CD8-positive, alpha-beta memory T cell (primary cell): ENCODE data around the gene NTN5. TPM values are rescaled to one million over a fixed set of nuclear protein-coding genes. Genes with fewer than 3 reads are reported as not detected.
A peak's percentile ranks its signal among the peaks of the same experiment; 100 is the strongest.
"Not testable (repeated sequence)": the region's sequence is repeated elsewhere in the genome, so short reads cannot be mapped to it uniquely, and the experiment has no call there.

Experiments used
- CTCF ChIA-PET: fragments of 350-600 bp; sonication (Branson Sonifier 250); formaldehyde crosslinking; loops from one replicate; lab custom pipeline; 2021; ENCODE audit warnings: antibody characterized with exemption; lab: Charles Lee
- POLR2A ChIA-PET: fragments of 350-600 bp; sonication (Branson Sonifier 250); formaldehyde crosslinking; loops from one replicate; lab custom pipeline; 2021; ENCODE audit warnings: antibody characterized with exemption; lab: Charles Lee
- DNase-seq, 5 donors: peaks; one replicate each; pipeline versions ENCODE4 v3.0.0 to v3.0.0-alpha.2; 2020 to 2022; ENCODE audit warnings: mixed read lengths in 1 of 5
- H3K27ac ChIP-seq: one replicate; pipeline ENCODE4 v1.7.0; 2013; ENCODE audit warnings: low read depth, mild to moderate bottlenecking, low read length, moderate library complexity
- H3K27me3 ChIP-seq: 2 replicates; pipeline ENCODE4 v1.7.0; 2013; ENCODE audit warnings: low read length, mild to moderate bottlenecking; ENCODE audit not compliant: insufficient read depth, poor library complexity, severe bottlenecking
- H3K36me3 ChIP-seq: 2 replicates; pipeline ENCODE4 v1.7.0; 2013; ENCODE audit warnings: mild to moderate bottlenecking, low read length, moderate library complexity; ENCODE audit not compliant: insufficient read depth
- H3K4me1 ChIP-seq: 2 replicates; pipeline ENCODE4 v1.7.0; 2013; ENCODE audit warnings: mild to moderate bottlenecking, low read length, moderate library complexity; ENCODE audit not compliant: insufficient read depth
- H3K4me3 ChIP-seq: 2 replicates; pipeline ENCODE4 v1.7.0; 2013; ENCODE audit warnings: mild to moderate bottlenecking, low read length
- H3K9me3 ChIP-seq: 2 replicates; pipeline ENCODE4 v1.7.0; 2013; ENCODE audit warnings: mild to moderate bottlenecking, low read length
- H3K27ac Mint-ChIP-seq, 8 donors: one replicate each; pipeline ENCODE4 v1.8.0; 2020 to 2021; ENCODE audit warnings: mixed read lengths in 8 of 8, mild to moderate bottlenecking in 6 of 8, inconsistent platforms in 3 of 8, moderate library complexity in 3 of 8
- H3K27me3 Mint-ChIP-seq, 2 donors: one replicate each; pipeline ENCODE4 v1.8.0; 2020 to 2021; ENCODE audit warnings: mixed read lengths in 2 of 2, mild to moderate bottlenecking in 1 of 2, moderate library complexity in 1 of 2
- H3K36me3 Mint-ChIP-seq, 3 donors: one replicate each; pipeline ENCODE4 v1.8.0; 2020 to 2021; ENCODE audit warnings: mixed read lengths in 3 of 3, inconsistent platforms in 1 of 3, mild to moderate bottlenecking in 1 of 3
- H3K4me1 Mint-ChIP-seq, 3 donors: one replicate each; pipeline ENCODE4 v1.8.0; 2020 to 2021; ENCODE audit warnings: mixed read lengths in 3 of 3, inconsistent platforms in 1 of 3, mild to moderate bottlenecking in 1 of 3
- H3K4me3 Mint-ChIP-seq, 7 donors: one replicate each; pipeline ENCODE4 v1.8.0; 2020 to 2021; ENCODE audit warnings: mixed read lengths in 7 of 7, mild to moderate bottlenecking in 6 of 7, moderate library complexity in 4 of 7, inconsistent platforms in 2 of 7
- H3K9me3 Mint-ChIP-seq, 5 donors: one replicate each; pipeline ENCODE4 v1.8.0; 2020 to 2022; ENCODE audit warnings: mixed read lengths in 5 of 5, mild to moderate bottlenecking in 3 of 5, moderate library complexity in 2 of 5, inconsistent platforms in 1 of 5
- polyA plus RNA-seq: library from polyadenylated mRNA; unstranded; fragments of 300-500 nt; fragmentation: Illumina TruSeq; gene quantifications from one replicate; pipeline ENCODE4 v1.2.3, GENCODE V29; 2021
- total RNA-seq, 2 experiments: library from RNA; stranded (reverse); gene quantifications; one replicate each; pipeline ENCODE4 v1.2.3, GENCODE V29; 2021

Gene NTN5
- total and polyA plus RNA-seq, 3 experiments from 2014 or later, result 0.11 to 0.33 TPM; not detected in 1

- H3K27me3 ChIP-seq, H3K4me3 Mint-ChIP-seq, H3K27ac ChIP-seq, CTCF ChIA-PET, H3K36me3 Mint-ChIP-seq, H3K4me1 ChIP-seq, H3K36me3 ChIP-seq, DNase-seq, H3K4me3 ChIP-seq, H3K9me3 Mint-ChIP-seq, POLR2A ChIA-PET, H3K9me3 ChIP-seq, H3K27ac Mint-ChIP-seq: not testable (repeated sequence)
- H3K4me1 Mint-ChIP-seq, result peaks cover 3 to 10% (median 6%) of the 10 kb centered on the region in 3 donors
- peaks cover 14 to 16% of the 10 kb centered on the region in 2 donors for H3K27me3 Mint-ChIP-seq
Observed at GRCh38 chr19:48693629-48694028, 20.8 kb upstream of the NTN5 start.

GRCh38 chr19:48689449-48689848 is 16.6 kb upstream of the NTN5 start:
- Mint-ChIP-seq H3K27me3 (no peaks in the 10 kb centered on the region), H3K27ac (no peak overlapping the region), H3K9me3 (no peaks in the 10 kb centered on the region), H3K36me3 (no peaks in the 10 kb centered on the region), H3K4me3 (no peak overlapping the region), H3K4me1 (no peaks in the 10 kb centered on the region)
- H3K27ac ChIP-seq, result no peak overlapping the region
- no peaks in the 10 kb centered on the region for H3K36me3 ChIP-seq
- H3K27me3 ChIP-seq, result no peaks in the 10 kb centered on the region
- CTCF ChIA-PET, result no interaction called here
- H3K9me3 ChIP-seq, result no peaks in the 10 kb centered on the region
- DNase-seq, result no peak
- POLR2A ChIA-PET, result no interaction called here
- no peak overlapping the region for H3K4me3 ChIP-seq
- H3K4me1 ChIP-seq, result no peaks in the 10 kb centered on the region

- Mint-ChIP-seq H3K27ac (peak overlapping the region in 1 of 8 donors; percentile 79), H3K36me3 (no peaks in the 10 kb centered on the region), H3K27me3 (no peaks in the 10 kb centered on the region), H3K9me3 (no peaks in the 10 kb centered on the region), H3K4me1 (no peaks in the 10 kb centered on the region), H3K4me3 (no peak overlapping the region)
- ChIA-PET POLR2A (no interaction called here), CTCF (interaction anchor here (1.8 kb wide), 1 partner anchor 12 kb away, joined by 6 read pairs; no protein-coding TSS in a partner anchor)
- Histone ChIP-seq H3K27me3 (no peaks in the 10 kb centered on the region), H3K4me1 (no peaks in the 10 kb centered on the region), H3K9me3 (no peaks in the 10 kb centered on the region), H3K4me3 (no peak overlapping the region), H3K27ac (no peak overlapping the region), H3K36me3 (no peaks in the 10 kb centered on the region)
- DNase-seq, result no peak
Observed at GRCh38 chr19:48687776-48688175, 15.0 kb upstream of the NTN5 start.

GRCh38 chr19:48686637-48687036 is 13.8 kb upstream of the NTN5 start:
- H3K36me3 ChIP-seq, H3K4me3 ChIP-seq, H3K4me3 Mint-ChIP-seq, H3K27me3 ChIP-seq, H3K27ac Mint-ChIP-seq, H3K4me1 ChIP-seq, H3K4me1 Mint-ChIP-seq, DNase-seq, H3K36me3 Mint-ChIP-seq, H3K9me3 Mint-ChIP-seq, H3K27me3 Mint-ChIP-seq, H3K27ac ChIP-seq, H3K9me3 ChIP-seq: not testable (repeated sequence)
- ChIA-PET CTCF (interaction anchor here (1.8 kb wide), 1 partner anchor 11 kb away, joined by 6 read pairs; no protein-coding TSS in a partner anchor), POLR2A (interaction anchor here (0.5 kb wide), 1 partner anchor 138 kb away, joined by 5 read pairs; no protein-coding TSS in a partner anchor)

GRCh38 chr19:48686088-48686487 is 13.3 kb upstream of the NTN5 start:
- no peak for DNase-seq
- no peaks in the 10 kb centered on the region for H3K36me3 ChIP-seq
- no peak overlapping the region for H3K27ac Mint-ChIP-seq
- H3K4me3 Mint-ChIP-seq, result no peak overlapping the region
- no peaks in the 10 kb centered on the region for H3K27me3 Mint-ChIP-seq
- no peak overlapping the region for H3K27ac ChIP-seq
- H3K4me3 ChIP-seq, result no peak overlapping the region
- no peaks in the 10 kb centered on the region for H3K9me3 Mint-ChIP-seq
- ChIA-PET CTCF (no interaction called here), POLR2A (interaction anchor here (0.5 kb wide), 1 partner anchor 139 kb away, joined by 5 read pairs; no protein-coding TSS in a partner anchor)
- H3K9me3 ChIP-seq, result no peaks in the 10 kb centered on the region
- no peaks in the 10 kb centered on the region for H3K4me1 ChIP-seq
- H3K4me1 Mint-ChIP-seq, result no peaks in the 10 kb centered on the region
- no peaks in the 10 kb centered on the region for H3K36me3 Mint-ChIP-seq
- H3K27me3 ChIP-seq, result no peaks in the 10 kb centered on the region

GRCh38 chr19:48685583-48685982 is 12.8 kb upstream of the NTN5 start:
- Mint-ChIP-seq H3K4me1 (no peaks in the 10 kb centered on the region), H3K27me3 (no peaks in the 10 kb centered on the region), H3K27ac (no peak overlapping the region), H3K4me3 (no peak overlapping the region), H3K36me3 (no peaks in the 10 kb centered on the region), H3K9me3 (no peaks in the 10 kb centered on the region)
- H3K27ac ChIP-seq, result no peak overlapping the region
- H3K4me1 ChIP-seq, result no peaks in the 10 kb centered on the region
- no peaks in the 10 kb centered on the region for H3K27me3 ChIP-seq
- ChIA-PET CTCF (no interaction called here), POLR2A (no interaction called here)
- DNase-seq, result no peak
- H3K4me3 ChIP-seq, result no peak overlapping the region
- H3K36me3 ChIP-seq, result no peaks in the 10 kb centered on the region
- H3K9me3 ChIP-seq, result no peaks in the 10 kb centered on the region

GRCh38 chr19:48683349-48683748 is 10.5 kb upstream of the NTN5 start:
- Histone ChIP-seq H3K4me3 (no peak overlapping the region), H3K4me1 (no peaks in the 10 kb centered on the region), H3K9me3 (no peaks in the 10 kb centered on the region), H3K36me3 (no peaks in the 10 kb centered on the region), H3K27ac (no peak overlapping the region), H3K27me3 (no peaks in the 10 kb centered on the region)
- H3K27ac Mint-ChIP-seq, result peak overlapping the region in 1 of 8 donors; percentile 84
- H3K36me3 Mint-ChIP-seq, result no peaks in the 10 kb centered on the region
- ChIA-PET CTCF (interaction anchor here (1.3 kb wide), 1 partner anchor 9 kb away, joined by 3 read pairs; no protein-coding TSS in a partner anchor), POLR2A (no interaction called here)
- H3K9me3 Mint-ChIP-seq, result no peaks in the 10 kb centered on the region
- H3K4me1 Mint-ChIP-seq, result no peaks in the 10 kb centered on the region
- peak in 1 of 5 donors; percentile 37 for DNase-seq
- no peaks in the 10 kb centered on the region for H3K27me3 Mint-ChIP-seq
- no peak overlapping the region for H3K4me3 Mint-ChIP-seq

- Histone ChIP-seq H3K4me3 (no peak overlapping the region), H3K27ac (no peak overlapping the region), H3K36me3 (no peaks in the 10 kb centered on the region), H3K4me1 (no peaks in the 10 kb centered on the region), H3K27me3 (no peaks in the 10 kb centered on the region), H3K9me3 (no peaks in the 10 kb centered on the region)
- POLR2A ChIA-PET, result no interaction called here
- Mint-ChIP-seq H3K27me3 (no peaks in the 10 kb centered on the region), H3K4me3 (no peak overlapping the region), H3K27ac (no peak overlapping the region), H3K36me3 (no peaks in the 10 kb centered on the region), H3K4me1 (no peaks in the 10 kb centered on the region), H3K9me3 (no peaks in the 10 kb centered on the region)
- CTCF ChIA-PET, result no interaction called here
- no peak for DNase-seq
Observed at GRCh38 chr19:48681127-48681470, 8.3 kb upstream of the NTN5 start.
